ENCODE measurements around the gene BCL7C. TPM values are rescaled to one million over a fixed set of nuclear protein-coding genes. Genes with fewer than 3 reads are reported as not detected.
"Not testable (repeated sequence)": the region's sequence is repeated elsewhere in the genome, so short reads cannot be mapped to it uniquely, and the experiment has no call there.

Gene BCL7C
- total and polyA plus RNA-seq, 8 donors: 9.2 to 29.3 (median 11.2) TPM

DNA sequence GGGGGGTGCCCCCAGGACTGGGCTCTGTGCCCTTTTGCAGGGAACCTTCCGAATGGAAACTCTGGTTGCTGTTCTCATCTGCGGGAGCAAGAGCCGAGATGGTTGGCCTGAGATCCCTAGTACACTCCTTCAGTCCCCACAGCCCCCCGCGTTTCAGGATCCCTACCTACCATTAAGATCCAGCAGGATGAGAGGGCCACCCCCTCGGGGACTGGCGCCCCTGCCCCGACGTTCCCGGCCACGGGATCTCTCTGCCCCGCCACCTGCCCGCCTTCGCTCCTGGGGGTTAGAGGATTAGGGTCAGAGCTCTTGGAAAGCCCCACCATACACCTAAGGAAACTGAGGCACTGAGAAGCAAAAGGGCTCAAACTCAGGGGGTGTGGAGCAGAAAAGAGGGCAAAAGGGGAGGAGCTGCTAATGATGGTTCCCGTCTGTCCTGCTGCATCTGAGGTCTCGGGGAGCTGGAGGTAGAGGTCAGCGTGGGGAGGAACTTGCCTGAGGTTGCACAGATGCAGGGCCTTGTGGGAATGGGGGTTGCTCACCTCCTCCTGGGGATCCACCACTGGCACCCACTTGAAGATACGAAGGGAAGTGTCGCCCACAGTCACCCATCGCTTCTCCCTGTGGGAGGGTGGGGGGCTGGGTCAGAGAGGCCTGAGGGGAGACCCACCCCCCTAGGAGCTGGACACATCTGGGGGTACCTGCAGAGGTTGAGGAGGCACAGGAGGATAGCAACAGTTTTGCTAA, 1.0 kb downstream of the BCL7C start:
- H3K4me1 ChIP-seq: peaks cover 0 to 8% (median 0%) of the 10 kb centered on the region in 3 donors
- H3K27me3 ChIP-seq: no peaks in the 10 kb centered on the region
- TF ChIP-seq, protein P1, sequence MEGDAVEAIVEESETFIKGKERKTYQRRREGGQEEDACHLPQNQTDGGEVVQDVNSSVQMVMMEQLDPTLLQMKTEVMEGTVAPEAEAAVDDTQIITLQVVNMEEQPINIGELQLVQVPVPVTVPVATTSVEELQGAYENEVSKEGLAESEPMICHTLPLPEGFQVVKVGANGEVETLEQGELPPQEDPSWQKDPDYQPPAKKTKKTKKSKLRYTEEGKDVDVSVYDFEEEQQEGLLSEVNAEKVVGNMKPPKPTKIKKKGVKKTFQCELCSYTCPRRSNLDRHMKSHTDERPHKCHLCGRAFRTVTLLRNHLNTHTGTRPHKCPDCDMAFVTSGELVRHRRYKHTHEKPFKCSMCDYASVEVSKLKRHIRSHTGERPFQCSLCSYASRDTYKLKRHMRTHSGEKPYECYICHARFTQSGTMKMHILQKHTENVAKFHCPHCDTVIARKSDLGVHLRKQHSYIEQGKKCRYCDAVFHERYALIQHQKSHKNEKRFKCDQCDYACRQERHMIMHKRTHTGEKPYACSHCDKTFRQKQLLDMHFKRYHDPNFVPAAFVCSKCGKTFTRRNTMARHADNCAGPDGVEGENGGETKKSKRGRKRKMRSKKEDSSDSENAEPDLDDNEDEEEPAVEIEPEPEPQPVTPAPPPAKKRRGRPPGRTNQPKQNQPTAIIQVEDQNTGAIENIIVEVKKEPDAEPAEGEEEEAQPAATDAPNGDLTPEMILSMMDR (IDR thresholded peaks at IDR 0.05): no peak
- peak overlapping the region; percentile 52 to 83 (median 72) for H3K4me3 ChIP-seq
- DNase-seq (peak in 2 of 6 donors; percentile 50 to 58), FAIRE-seq (no peak), ATAC-seq (no peak)
- peak overlapping the region in 1 of 4 donors; percentile 73 for H3K27ac ChIP-seq
- no peaks in the 10 kb centered on the region for H3K36me3 ChIP-seq
- WGBS, 2 donors: 66 to 70% methylated on average over 20 of the region's 20 CpGs
- intact Hi-C loops (cut with DNase I): no loop called here
- H3K9me3 ChIP-seq: no peaks in the 10 kb centered on the region

DNA sequence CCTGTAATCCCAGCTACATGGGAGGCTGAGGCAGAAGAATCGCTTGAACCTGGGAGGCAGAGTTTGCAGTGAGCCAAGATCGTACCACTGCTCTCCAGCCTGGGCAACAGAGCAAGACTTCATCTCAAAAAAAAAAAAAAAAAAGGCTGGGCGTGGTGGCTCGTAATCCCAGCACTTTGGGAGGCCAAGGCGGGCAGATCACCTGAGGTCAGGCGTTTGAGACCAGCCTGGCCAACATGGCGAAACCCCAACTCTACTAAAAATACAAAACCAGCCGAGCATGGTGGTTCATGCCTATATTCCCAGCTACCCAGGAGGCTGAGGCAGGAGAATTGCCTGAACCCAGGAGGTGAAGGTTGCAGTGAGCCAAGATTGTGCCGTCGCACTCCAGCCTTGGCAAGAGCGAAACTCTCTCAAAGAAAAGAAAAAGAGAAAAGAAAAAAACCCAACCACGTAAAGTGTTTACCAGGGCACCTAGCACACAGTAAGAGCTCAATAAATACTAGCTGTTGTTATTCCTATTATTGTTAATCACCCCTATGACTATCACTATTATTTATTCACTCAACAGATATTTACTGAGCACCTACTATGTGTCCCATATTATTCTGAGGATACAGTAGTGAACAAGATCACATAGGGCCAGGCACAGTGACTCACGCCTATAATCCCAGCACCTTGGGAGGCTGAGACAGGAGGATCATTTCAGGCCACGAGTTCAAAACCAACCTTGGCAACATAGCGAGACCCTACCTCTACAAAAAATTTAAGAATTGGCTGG, 2.6 kb downstream of the BCL7C start:
- whole genome bisulfite sequencing, 2 donors: 92 to 94% methylated on average over 13 to 15 of the region's 15 CpGs
- H3K27me3 ChIP-seq; H3K4me3 ChIP-seq; DNase-seq; ATAC-seq; H3K36me3 ChIP-seq; H3K27ac ChIP-seq; FAIRE-seq; H3K4me1 ChIP-seq; intact Hi-C loops (cut with DNase I); H3K9me3 ChIP-seq: not testable (repeated sequence)

DNA sequence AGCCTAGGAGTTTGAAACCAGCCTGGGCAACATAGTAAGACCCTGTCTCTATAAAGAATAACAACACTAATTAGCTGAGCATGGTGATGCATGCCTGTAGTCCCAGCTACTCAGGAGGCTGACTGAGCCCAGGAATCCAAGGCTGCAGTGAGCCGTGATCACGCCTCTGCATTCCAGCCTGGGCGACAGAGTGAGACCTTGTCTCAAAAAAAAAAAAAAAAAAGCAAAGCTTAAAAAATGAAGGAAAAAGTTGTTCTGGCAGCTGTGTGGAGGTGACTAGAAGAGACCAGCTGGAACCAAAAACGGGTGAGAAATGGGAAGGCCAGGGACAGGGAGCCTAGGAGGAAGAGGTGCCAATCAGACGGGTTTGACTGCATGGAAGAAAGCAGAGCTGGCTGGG, 4.2 kb downstream of the BCL7C start:
- H3K27me3 ChIP-seq: no peaks in the 10 kb centered on the region
- intact Hi-C loops (cut with DNase I): no loop called here
- 81 to 83% methylated on average over 5 of the region's 5 CpGs for WGBS, 2 donors
- no peaks in the 10 kb centered on the region for H3K36me3 ChIP-seq
- H3K4me3 ChIP-seq: no peak overlapping the region
- H3K9me3 ChIP-seq: no peaks in the 10 kb centered on the region
- FAIRE-seq (no peak), ATAC-seq (no peak), DNase-seq (no peak)
- peaks cover 0 to 8% (median 0%) of the 10 kb centered on the region in 3 donors for H3K4me1 ChIP-seq
- TF ChIP-seq, protein P1 (IDR thresholded peaks at IDR 0.05): no peak
- H3K27ac ChIP-seq: no peak overlapping the region

DNA sequence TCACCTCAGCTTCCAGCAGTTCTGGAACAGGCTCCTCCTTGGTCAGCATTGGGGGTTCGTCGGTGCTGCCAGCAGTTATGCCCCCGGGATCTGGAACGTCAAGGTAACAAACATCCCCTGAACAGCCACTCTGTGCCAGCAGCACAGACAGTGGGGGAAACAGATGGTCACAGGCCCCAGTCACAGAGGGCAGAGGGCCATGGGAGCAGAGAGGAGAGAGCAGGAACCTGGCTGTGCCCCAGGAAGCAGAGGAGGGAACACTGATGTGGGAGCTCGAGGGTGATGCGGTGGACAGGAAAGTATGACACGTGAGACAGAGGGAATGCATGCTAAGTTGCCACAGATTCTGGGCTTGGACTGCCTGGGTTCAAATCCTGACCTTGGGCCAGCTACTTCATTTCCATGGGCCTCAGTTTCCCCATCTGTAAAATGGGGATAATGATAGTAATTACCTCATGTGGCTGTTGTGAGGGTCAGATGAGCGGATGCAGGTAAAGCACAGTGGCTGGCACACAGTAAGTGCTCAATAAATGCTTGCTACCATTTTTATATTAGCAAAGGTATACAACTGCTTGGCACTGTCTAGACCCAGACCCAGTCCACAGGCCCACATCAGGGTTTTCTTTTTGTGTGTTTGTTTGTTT, 4.9 kb downstream of the BCL7C start:
- DNase-seq (no peak), FAIRE-seq (no peak), ATAC-seq (no peak)
- H3K4me3 ChIP-seq: no peak overlapping the region
- 87 to 91% methylated on average over 8 of the region's 8 CpGs for WGBS, 2 donors
- TF ChIP-seq, protein P1 (IDR thresholded peaks at IDR 0.05): no peak
- H3K4me1 ChIP-seq: peaks cover 0 to 8% (median 0%) of the 10 kb centered on the region in 3 donors
- no peaks in the 10 kb centered on the region for H3K9me3 ChIP-seq
- H3K27me3 ChIP-seq: no peaks in the 10 kb centered on the region
- intact Hi-C loops (cut with DNase I): no loop called here
- H3K36me3 ChIP-seq: no peaks in the 10 kb centered on the region
- H3K27ac ChIP-seq: no peak overlapping the region

DNA sequence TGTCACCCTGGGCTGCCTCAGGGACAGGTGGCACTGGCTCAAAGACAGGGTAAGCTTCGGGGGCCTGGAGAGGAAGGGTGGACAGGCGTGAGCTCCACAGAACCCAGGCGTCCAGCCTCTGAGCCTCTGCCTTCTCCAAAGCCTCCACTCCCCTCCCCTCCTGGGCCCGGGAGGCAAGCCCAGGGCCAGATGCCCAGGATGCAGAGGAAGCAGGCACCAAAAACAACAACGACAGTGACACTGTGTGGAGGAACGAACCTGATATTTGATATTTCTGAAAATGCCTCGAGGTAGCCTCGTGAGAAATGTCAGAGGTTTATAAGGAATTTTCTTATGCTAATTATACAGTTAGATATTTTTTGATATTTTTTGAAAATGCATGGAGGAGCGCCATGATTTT, 6.0 kb downstream of the BCL7C start:
- Histone ChIP-seq H3K27ac (no peak overlapping the region), H3K4me3 (no peak overlapping the region), H3K27me3 (no peaks in the 10 kb centered on the region), H3K9me3 (no peaks in the 10 kb centered on the region), H3K4me1 (peaks cover 0 to 3% (median 0%) of the 10 kb centered on the region in 3 donors), H3K36me3 (no peaks in the 10 kb centered on the region)
- FAIRE-seq (no peak), ATAC-seq (no peak), DNase-seq (peak in 1 of 6 donors; percentile 42)
- TF ChIP-seq, protein P1 (IDR thresholded peaks at IDR 0.05): no peak
- 85 to 90% methylated on average over 9 of the region's 9 CpGs for WGBS, 2 donors
- intact Hi-C loops (cut with DNase I): no loop called here

All from pancreas (tissue), 10 donors.